ENCODE data around the gene MEPE.

- no peak for TF ChIP-seq POLR2AphosphoS5 (IDR thresholded peaks at IDR 0.05; ENCODE audit: low read depth, low read length)
- no peak for TF ChIP-seq POLR2A (IDR thresholded peaks at IDR 0.05; ENCODE audit: low read depth, low read length)
Observed at GRCh38 chr4:87862236-87862635, 29.5 kb downstream of the MEPE start.
